ENCODE results near the gene ARL4A. TPM values are rescaled to one million over a fixed set of nuclear protein-coding genes. Genes with fewer than 3 reads are reported as not detected.

The ARL4A gene
- total and polyA plus RNA-seq, 2 of the 13 experiments (the other 11 are each of a cell fraction or from before 2014, with no cell fraction given): 10.8 to 25.6 TPM

DNA sequence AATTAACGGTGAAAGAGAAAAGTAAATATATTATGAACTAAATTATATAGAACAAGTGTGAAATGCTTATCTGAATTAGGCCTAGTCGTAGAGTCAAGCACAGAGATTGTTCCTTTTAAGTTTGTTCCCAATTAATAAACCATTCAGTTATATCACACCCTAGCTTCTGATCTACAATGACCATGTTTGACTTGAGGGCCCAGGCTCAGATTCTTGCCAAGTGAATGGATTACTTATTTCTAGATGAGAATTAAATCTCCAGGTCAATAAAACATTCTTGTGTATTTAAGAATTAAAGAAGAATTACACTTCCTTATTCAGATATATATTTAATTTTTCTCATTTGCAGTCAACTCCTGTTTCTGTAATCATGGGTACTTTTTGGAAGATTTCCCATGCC lies 37.4 kb upstream of the ARL4A start:
- in situ Hi-C loops (cut with HindIII; ENCODE audit: extremely low pct_ligation_motif_present, low pct_unique_long_range_greater_than_20kb): no loop called here
- FAIRE-seq (no peak), ATAC-seq (no peak), DNase-seq (ENCODE audit: low spot score) (no peak)
- H4K20me1 ChIP-seq (ENCODE audit: insufficient read depth, low read length): no peaks in the 10 kb centered on the region
- ChIA-PET CTCF (ENCODE audit: low intra/inter-chr PET ratio, low total read pairs) (no interaction called here), POLR2A (no interaction called here)
- H3K27me3 ChIP-seq (ENCODE audit: control insufficient read depth in 1 of 2, insufficient read depth in 2 of 2, low read length in 2 of 2): no peaks in the 10 kb centered on the region
- no TSS peak for BruUV-seq (replicated peaks)
- intact Hi-C loops (cut with micrococcal nuclease; ENCODE audit: unreplicated experiment): no loop called here
- no peaks in the 10 kb centered on the region for H3K79me2 ChIP-seq (ENCODE audit: insufficient read depth, low read length)
- TF ChIP-seq ZNF484 (CRISPR knock-in tag; IDR thresholded peaks at IDR 0.05; ENCODE audit: borderline replicate concordance, low read depth): no peak
- TF ChIP-seq ZNF441 (CRISPR knock-in tag; IDR thresholded peaks at IDR 0.05; ENCODE audit: borderline replicate concordance): no peak
- no peak for TF ChIP-seq MED8 (CRISPR knock-in tag; IDR thresholded peaks at IDR 0.05; ENCODE audit: insufficient replicate concordance)
- TF ChIP-seq ZNF224 (CRISPR knock-in tag; IDR thresholded peaks at IDR 0.05): no peak
- TF ChIP-seq, protein P1, sequence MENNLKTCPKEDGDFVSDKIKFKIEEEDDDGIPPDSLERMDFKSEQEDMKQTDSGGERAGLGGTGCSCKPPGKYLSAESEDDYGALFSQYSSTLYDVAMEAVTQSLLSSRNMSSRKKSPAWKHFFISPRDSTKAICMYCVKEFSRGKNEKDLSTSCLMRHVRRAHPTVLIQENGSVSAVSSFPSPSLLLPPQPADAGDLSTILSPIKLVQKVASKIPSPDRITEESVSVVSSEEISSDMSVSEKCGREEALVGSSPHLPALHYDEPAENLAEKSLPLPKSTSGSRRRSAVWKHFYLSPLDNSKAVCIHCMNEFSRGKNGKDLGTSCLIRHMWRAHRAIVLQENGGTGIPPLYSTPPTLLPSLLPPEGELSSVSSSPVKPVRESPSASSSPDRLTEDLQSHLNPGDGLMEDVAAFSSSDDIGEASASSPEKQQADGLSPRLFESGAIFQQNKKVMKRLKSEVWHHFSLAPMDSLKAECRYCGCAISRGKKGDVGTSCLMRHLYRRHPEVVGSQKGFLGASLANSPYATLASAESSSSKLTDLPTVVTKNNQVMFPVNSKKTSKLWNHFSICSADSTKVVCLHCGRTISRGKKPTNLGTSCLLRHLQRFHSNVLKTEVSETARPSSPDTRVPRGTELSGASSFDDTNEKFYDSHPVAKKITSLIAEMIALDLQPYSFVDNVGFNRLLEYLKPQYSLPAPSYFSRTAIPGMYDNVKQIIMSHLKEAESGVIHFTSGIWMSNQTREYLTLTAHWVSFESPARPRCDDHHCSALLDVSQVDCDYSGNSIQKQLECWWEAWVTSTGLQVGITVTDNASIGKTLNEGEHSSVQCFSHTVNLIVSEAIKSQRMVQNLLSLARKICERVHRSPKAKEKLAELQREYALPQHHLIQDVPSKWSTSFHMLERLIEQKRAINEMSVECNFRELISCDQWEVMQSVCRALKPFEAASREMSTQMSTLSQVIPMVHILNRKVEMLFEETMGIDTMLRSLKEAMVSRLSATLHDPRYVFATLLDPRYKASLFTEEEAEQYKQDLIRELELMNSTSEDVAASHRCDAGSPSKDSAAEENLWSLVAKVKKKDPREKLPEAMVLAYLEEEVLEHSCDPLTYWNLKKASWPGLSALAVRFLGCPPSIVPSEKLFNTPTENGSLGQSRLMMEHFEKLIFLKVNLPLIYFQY (CRISPR knock-in tag; IDR thresholded peaks at IDR 0.05; ENCODE audit: borderline replicate concordance): no peak
- no peak for TF ChIP-seq ZNF572 (CRISPR knock-in tag; IDR thresholded peaks at IDR 0.05)
- TF ChIP-seq CREB1 (IDR thresholded peaks at IDR 0.05): no peak
- no peak for TF ChIP-seq CREB1 (CRISPR knock-in tag; IDR thresholded peaks at IDR 0.05)
- no peak for TF ChIP-seq ZNF326 (CRISPR knock-in tag; IDR thresholded peaks at IDR 0.05; ENCODE audit: borderline replicate concordance)
- TF ChIP-seq KDM2A (CRISPR knock-in tag; IDR thresholded peaks at IDR 0.05; ENCODE audit: borderline replicate concordance, low read depth): no peak
- no peak for TF ChIP-seq EEA1 (CRISPR knock-in tag; IDR thresholded peaks at IDR 0.05; ENCODE audit: borderline replicate concordance)
- TF ChIP-seq, protein P2, sequence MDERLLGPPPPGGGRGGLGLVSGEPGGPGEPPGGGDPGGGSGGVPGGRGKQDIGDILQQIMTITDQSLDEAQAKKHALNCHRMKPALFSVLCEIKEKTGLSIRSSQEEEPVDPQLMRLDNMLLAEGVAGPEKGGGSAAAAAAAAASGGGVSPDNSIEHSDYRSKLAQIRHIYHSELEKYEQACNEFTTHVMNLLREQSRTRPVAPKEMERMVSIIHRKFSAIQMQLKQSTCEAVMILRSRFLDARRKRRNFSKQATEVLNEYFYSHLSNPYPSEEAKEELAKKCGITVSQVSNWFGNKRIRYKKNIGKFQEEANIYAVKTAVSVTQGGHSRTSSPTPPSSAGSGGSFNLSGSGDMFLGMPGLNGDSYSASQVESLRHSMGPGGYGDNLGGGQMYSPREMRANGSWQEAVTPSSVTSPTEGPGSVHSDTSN (CRISPR knock-in tag; IDR thresholded peaks at IDR 0.05): no peak
- TF ChIP-seq HIVEP1 (CRISPR knock-in tag; IDR thresholded peaks at IDR 0.05): no peak
- no peak for TF ChIP-seq NPAS2 (CRISPR knock-in tag; IDR thresholded peaks at IDR 0.05; ENCODE audit: borderline replicate concordance)
- TF ChIP-seq, protein P3, sequence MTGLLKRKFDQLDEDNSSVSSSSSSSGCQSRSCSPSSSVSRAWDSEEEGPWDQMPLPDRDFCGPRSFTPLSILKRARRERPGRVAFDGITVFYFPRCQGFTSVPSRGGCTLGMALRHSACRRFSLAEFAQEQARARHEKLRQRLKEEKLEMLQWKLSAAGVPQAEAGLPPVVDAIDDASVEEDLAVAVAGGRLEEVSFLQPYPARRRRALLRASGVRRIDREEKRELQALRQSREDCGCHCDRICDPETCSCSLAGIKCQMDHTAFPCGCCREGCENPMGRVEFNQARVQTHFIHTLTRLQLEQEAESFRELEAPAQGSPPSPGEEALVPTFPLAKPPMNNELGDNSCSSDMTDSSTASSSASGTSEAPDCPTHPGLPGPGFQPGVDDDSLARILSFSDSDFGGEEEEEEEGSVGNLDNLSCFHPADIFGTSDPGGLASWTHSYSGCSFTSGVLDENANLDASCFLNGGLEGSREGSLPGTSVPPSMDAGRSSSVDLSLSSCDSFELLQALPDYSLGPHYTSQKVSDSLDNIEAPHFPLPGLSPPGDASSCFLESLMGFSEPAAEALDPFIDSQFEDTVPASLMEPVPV (CRISPR knock-in tag; IDR thresholded peaks at IDR 0.05): no peak
- no peak overlapping the region for H3K27ac ChIP-seq (ENCODE audit: extremely low read length, insufficient read depth, low read length)
- WGBS (ENCODE audit: low lambda C conversion rate): 89% methylated on average over 2 of the region's 2 CpGs
- no peak overlapping the region for H2AFZ ChIP-seq (ENCODE audit: low read length)
- peaks cover 38% of the 10 kb centered on the region for H3K4me1 ChIP-seq (ENCODE audit: insufficient read depth, low read length)
- H3K36me3 ChIP-seq (replicated peaks in 1 of 2; ENCODE audit: control insufficient read depth in 1 of 2, insufficient read depth in 2 of 2, low read length in 2 of 2): no peaks in the 10 kb centered on the region
- no peak overlapping the region for H3K4me3 ChIP-seq (replicated peaks in 1 of 3; ENCODE audit: insufficient read depth in 1 of 3, low read depth in 2 of 3, low read length in 3 of 3)
- no peak overlapping the region for H3K9ac ChIP-seq (ENCODE audit: insufficient read depth, low read depth, low read length)
- H3K9me3 ChIP-seq (ENCODE audit: low read length): no peaks in the 10 kb centered on the region
- H3K4me2 ChIP-seq (ENCODE audit: low read depth, low read length): no peak overlapping the region

Measured in HepG2 (cell line).